ENCODE results near the gene SCAF8.

The SCAF8 gene

DNA sequence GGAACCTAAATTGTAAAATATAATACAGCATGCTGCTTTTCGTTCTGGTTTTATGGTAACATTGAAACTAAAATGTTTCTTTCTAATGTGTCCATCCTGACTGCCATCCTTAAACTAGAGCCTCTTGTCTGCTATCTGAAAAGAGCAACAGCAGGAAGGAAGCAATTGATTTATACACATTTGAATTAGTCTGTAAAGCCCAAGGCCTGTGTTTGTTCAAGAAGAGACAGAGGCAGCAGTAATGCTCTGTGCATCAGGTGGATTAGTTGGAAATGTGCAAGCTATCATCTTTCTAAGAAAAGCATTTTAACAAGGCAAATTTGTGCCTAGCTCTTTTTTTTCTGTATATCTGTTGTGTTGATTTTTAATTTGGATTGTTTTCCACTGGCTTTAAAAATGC is 128.6 kb downstream of the SCAF8 start:
- no peaks in the 10 kb centered on the region for H3K79me1 ChIP-seq (ENCODE audit: low read depth, low read length)
- no peak overlapping the region for H3K4ac ChIP-seq (ENCODE audit: low read length)
- no peak overlapping the region for H3K9ac ChIP-seq (ENCODE audit: low read depth, low read length, poor library complexity)
- no peak overlapping the region for H2AFZ ChIP-seq (ENCODE audit: low read length)
- no peaks in the 10 kb centered on the region for H3K27me3 ChIP-seq (ENCODE audit: control insufficient read depth in 3 of 3, insufficient read depth in 3 of 3, low read depth in 1 of 3, low read length in 3 of 3)
- no peak overlapping the region for H2BK120ac ChIP-seq (ENCODE audit: low read depth, low read length)
- H3K36me3 ChIP-seq (replicated peaks in 1 of 2; ENCODE audit: control insufficient read depth in 2 of 2, insufficient read depth in 2 of 2, low read length in 2 of 2): peaks cover 0 to 18% of the 10 kb centered on the region in 2 donors
- H3K9me3 ChIP-seq (replicated peaks in 1 of 2; ENCODE audit: control insufficient read depth in 2 of 2, insufficient read depth in 1 of 2, low read depth in 1 of 2, low read length in 2 of 2): no peaks in the 10 kb centered on the region
- H2BK12ac ChIP-seq (ENCODE audit: low read length): no peak overlapping the region
- H2AK5ac ChIP-seq (ENCODE audit: low read depth, low read length): no peak overlapping the region
- no peak overlapping the region for H3K18ac ChIP-seq (ENCODE audit: low read length)
- no peak overlapping the region for H4K91ac ChIP-seq (ENCODE audit: low read depth, low read length, poor library complexity)
- peaks cover 2 to 10% of the 10 kb centered on the region in 2 donors for H3K4me1 ChIP-seq (ENCODE audit: control insufficient read depth in 2 of 2, insufficient read depth in 1 of 2, low read depth in 1 of 2, low read length in 2 of 2)
- H3K27ac ChIP-seq (replicated peaks; ENCODE audit: low read length): no peak overlapping the region
- no CpG with 5 or more reads among the region's 1 CpG for WGBS, 2 donors (ENCODE audit: extremely low coverage in 2 of 2, insufficient read length in 2 of 2, insufficient replicate concordance in 1 of 2)
- H4K8ac ChIP-seq (ENCODE audit: low read depth, low read length): no peak overlapping the region
- no peak overlapping the region for H2BK5ac ChIP-seq (ENCODE audit: low read length)
- no peak for DNase-seq (ENCODE audit: low spot score)
- H2BK15ac ChIP-seq (ENCODE audit: low read length): no peak overlapping the region
- no peak overlapping the region for H3K14ac ChIP-seq (ENCODE audit: low read length)
- no peak overlapping the region for H3K23ac ChIP-seq (ENCODE audit: low read depth, low read length, poor library complexity)
- H3K4me2 ChIP-seq (ENCODE audit: insufficient read depth, low read length, poor library complexity, severe bottlenecking): no peak overlapping the region
- no peak overlapping the region for H3K4me3 ChIP-seq (ENCODE audit: low read length in 2 of 2)

DNA sequence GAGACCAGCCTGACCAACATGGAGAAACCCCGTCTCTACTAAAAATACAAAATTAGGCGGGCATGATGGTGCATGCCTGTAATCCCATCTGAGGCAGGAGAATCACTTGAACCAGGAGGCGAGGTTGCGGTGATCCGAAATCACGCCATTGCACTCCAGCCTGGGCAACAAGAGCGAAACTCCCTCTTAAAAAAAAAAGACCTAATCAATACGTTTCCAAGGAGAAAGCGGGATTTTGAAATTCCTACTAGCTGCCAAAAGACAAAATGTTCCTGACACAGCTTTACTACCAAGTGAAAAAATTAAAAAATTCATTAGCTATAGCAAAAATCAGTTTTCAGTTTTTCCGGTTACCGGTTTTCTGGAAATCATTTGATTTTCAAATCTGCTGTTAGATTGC is 129.3 kb downstream of the SCAF8 start:
- peaks cover 0 to 18% of the 10 kb centered on the region in 2 donors for H3K36me3 ChIP-seq (replicated peaks in 1 of 2; ENCODE audit: control insufficient read depth in 2 of 2, insufficient read depth in 2 of 2, low read length in 2 of 2)
- no peak overlapping the region for H3K4ac ChIP-seq (ENCODE audit: low read length)
- H3K4me1 ChIP-seq (ENCODE audit: control insufficient read depth in 2 of 2, insufficient read depth in 1 of 2, low read depth in 1 of 2, low read length in 2 of 2): peaks cover 2 to 10% of the 10 kb centered on the region in 2 donors
- no peak overlapping the region for H2BK15ac ChIP-seq (ENCODE audit: low read length)
- H3K9me3 ChIP-seq (replicated peaks in 1 of 2; ENCODE audit: control insufficient read depth in 2 of 2, insufficient read depth in 1 of 2, low read depth in 1 of 2, low read length in 2 of 2): no peaks in the 10 kb centered on the region
- no peak overlapping the region for H3K4me3 ChIP-seq (ENCODE audit: low read length in 2 of 2)
- H4K91ac ChIP-seq (ENCODE audit: low read depth, low read length, poor library complexity): no peak overlapping the region
- no peaks in the 10 kb centered on the region for H3K79me1 ChIP-seq (ENCODE audit: low read depth, low read length)
- no peak overlapping the region for H3K4me2 ChIP-seq (ENCODE audit: insufficient read depth, low read length, poor library complexity, severe bottlenecking)
- no peak overlapping the region for H3K9ac ChIP-seq (ENCODE audit: low read depth, low read length, poor library complexity)
- H3K18ac ChIP-seq (ENCODE audit: low read length): no peak overlapping the region
- no peak overlapping the region for H2BK12ac ChIP-seq (ENCODE audit: low read length)
- DNase-seq (ENCODE audit: low spot score): no peak
- no peak overlapping the region for H3K23ac ChIP-seq (ENCODE audit: low read depth, low read length, poor library complexity)
- H4K8ac ChIP-seq (ENCODE audit: low read depth, low read length): no peak overlapping the region
- no peak overlapping the region for H2BK5ac ChIP-seq (ENCODE audit: low read length)
- no peak overlapping the region for H3K14ac ChIP-seq (ENCODE audit: low read length)
- no peaks in the 10 kb centered on the region for H3K27me3 ChIP-seq (ENCODE audit: control insufficient read depth in 3 of 3, insufficient read depth in 3 of 3, low read depth in 1 of 3, low read length in 3 of 3)
- H2AFZ ChIP-seq (ENCODE audit: low read length): no peak overlapping the region
- no peak overlapping the region for H3K27ac ChIP-seq (replicated peaks; ENCODE audit: low read length)
- H2BK120ac ChIP-seq (ENCODE audit: low read depth, low read length): no peak overlapping the region
- no CpG with 5 or more reads among the region's 11 CpGs for WGBS, 2 donors (ENCODE audit: extremely low coverage in 2 of 2, insufficient read length in 2 of 2, insufficient replicate concordance in 1 of 2)
- H2AK5ac ChIP-seq (ENCODE audit: low read depth, low read length): no peak overlapping the region

DNA sequence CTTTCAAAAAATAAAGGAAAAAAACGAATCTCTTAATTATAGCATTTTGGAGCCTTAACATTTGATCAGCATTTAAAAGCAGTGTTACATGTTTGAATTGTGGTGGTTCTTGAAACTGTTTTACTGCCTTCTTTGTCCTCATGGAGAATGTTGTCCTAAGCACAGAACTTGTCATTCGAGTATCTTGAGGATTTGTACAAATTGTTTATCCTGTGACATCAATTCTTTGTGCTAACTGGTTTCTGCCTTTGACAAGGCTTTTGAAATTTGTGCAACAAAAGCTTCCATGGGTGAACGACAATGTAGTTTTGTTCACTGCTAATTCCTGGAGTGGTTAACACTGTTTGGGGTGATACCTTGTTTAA is 130.8 kb downstream of the SCAF8 start:
- Histone ChIP-seq H3K14ac (ENCODE audit: low read length) (no peak overlapping the region), H3K36me3 (replicated peaks in 1 of 2; ENCODE audit: control insufficient read depth in 2 of 2, insufficient read depth in 2 of 2, low read length in 2 of 2) (peaks cover 0 to 13% of the 10 kb centered on the region in 2 donors), H2AFZ (ENCODE audit: low read length) (no peak overlapping the region), H2AK5ac (ENCODE audit: low read depth, low read length) (no peak overlapping the region), H2BK12ac (ENCODE audit: low read length) (no peak overlapping the region), H3K4me2 (ENCODE audit: insufficient read depth, low read length, poor library complexity, severe bottlenecking) (no peak overlapping the region), H3K9ac (ENCODE audit: low read depth, low read length, poor library complexity) (no peak overlapping the region), H3K27ac (replicated peaks; ENCODE audit: low read length) (no peak overlapping the region), H4K91ac (ENCODE audit: low read depth, low read length, poor library complexity) (no peak overlapping the region), H3K18ac (ENCODE audit: low read length) (no peak overlapping the region), H3K79me1 (ENCODE audit: low read depth, low read length) (no peaks in the 10 kb centered on the region), H2BK5ac (ENCODE audit: low read length) (no peak overlapping the region), H3K4me3 (ENCODE audit: low read length in 2 of 2) (no peak overlapping the region), H3K27me3 (ENCODE audit: control insufficient read depth in 3 of 3, insufficient read depth in 3 of 3, low read depth in 1 of 3, low read length in 3 of 3) (no peaks in the 10 kb centered on the region), H3K9me3 (replicated peaks in 1 of 2; ENCODE audit: control insufficient read depth in 2 of 2, insufficient read depth in 1 of 2, low read depth in 1 of 2, low read length in 2 of 2) (no peaks in the 10 kb centered on the region), H3K23ac (ENCODE audit: low read depth, low read length, poor library complexity) (no peak overlapping the region), H3K4me1 (ENCODE audit: control insufficient read depth in 2 of 2, insufficient read depth in 1 of 2, low read depth in 1 of 2, low read length in 2 of 2) (peaks cover 2 to 10% of the 10 kb centered on the region in 2 donors), H2BK120ac (ENCODE audit: low read depth, low read length) (no peak overlapping the region), H3K4ac (ENCODE audit: low read length) (no peak overlapping the region), H2BK15ac (ENCODE audit: low read length) (no peak overlapping the region), H4K8ac (ENCODE audit: low read depth, low read length) (no peak overlapping the region)
- no peak for DNase-seq (ENCODE audit: low spot score)
- WGBS, 2 donors (ENCODE audit: extremely low coverage in 2 of 2, insufficient read length in 2 of 2, insufficient replicate concordance in 1 of 2): no CpG with 5 or more reads among the region's 3 CpGs

DNA sequence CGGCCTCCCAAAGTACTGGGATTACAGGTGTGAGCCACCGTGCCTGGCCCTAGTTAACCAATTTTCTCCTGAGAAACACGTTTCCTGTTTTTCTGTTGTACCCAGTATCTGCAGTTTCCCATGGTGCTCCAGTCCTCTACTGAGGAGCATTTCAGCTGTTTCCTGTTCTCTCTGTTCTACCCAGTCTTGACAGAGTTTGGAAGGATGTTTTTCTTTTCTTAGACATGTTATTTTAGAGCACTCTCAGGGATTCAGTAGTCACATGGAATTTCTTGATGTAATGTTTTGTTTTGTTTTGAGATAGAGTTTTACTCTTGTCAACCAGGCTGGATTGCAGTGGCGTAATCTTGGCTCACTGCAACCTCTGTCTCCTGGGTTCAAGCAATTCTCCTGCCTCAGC is 132.1 kb downstream of the SCAF8 start:
- Histone ChIP-seq H2AFZ (ENCODE audit: low read length) (no peak overlapping the region), H4K91ac (ENCODE audit: low read depth, low read length, poor library complexity) (no peak overlapping the region)
- WGBS, 2 donors (ENCODE audit: extremely low coverage in 2 of 2, insufficient read length in 2 of 2, insufficient replicate concordance in 1 of 2): no CpG with 5 or more reads among the region's 4 CpGs

More for the DNA sequence above, 132.1 kb downstream of the SCAF8 start:
- H3K36me3 ChIP-seq (replicated peaks in 1 of 2; ENCODE audit: control insufficient read depth in 2 of 2, insufficient read depth in 2 of 2, low read length in 2 of 2): peaks cover 0 to 12% of the 10 kb centered on the region in 2 donors
- no peak overlapping the region for H2BK120ac ChIP-seq (ENCODE audit: low read depth, low read length)
- H3K27me3 ChIP-seq (ENCODE audit: control insufficient read depth in 3 of 3, insufficient read depth in 3 of 3, low read depth in 1 of 3, low read length in 3 of 3): no peaks in the 10 kb centered on the region
- H3K4me2 ChIP-seq (ENCODE audit: insufficient read depth, low read length, poor library complexity, severe bottlenecking): no peak overlapping the region
- no peak overlapping the region for H2BK15ac ChIP-seq (ENCODE audit: low read length)
- no peak overlapping the region for H2BK5ac ChIP-seq (ENCODE audit: low read length)
- no peak for DNase-seq (ENCODE audit: low spot score)
- H2BK12ac ChIP-seq (ENCODE audit: low read length): no peak overlapping the region
- no peak overlapping the region for H3K4me3 ChIP-seq (ENCODE audit: low read length in 2 of 2)
- no peak overlapping the region for H3K18ac ChIP-seq (ENCODE audit: low read length)
- no peak overlapping the region for H4K8ac ChIP-seq (ENCODE audit: low read depth, low read length)
- H3K4me1 ChIP-seq (ENCODE audit: control insufficient read depth in 2 of 2, insufficient read depth in 1 of 2, low read depth in 1 of 2, low read length in 2 of 2): peaks cover 2 to 10% of the 10 kb centered on the region in 2 donors
- H3K79me1 ChIP-seq (ENCODE audit: low read depth, low read length): no peaks in the 10 kb centered on the region
- no peak overlapping the region for H3K4ac ChIP-seq (ENCODE audit: low read length)
- no peak overlapping the region for H2AK5ac ChIP-seq (ENCODE audit: low read depth, low read length)
- no peak overlapping the region for H3K23ac ChIP-seq (ENCODE audit: low read depth, low read length, poor library complexity)
- no peak overlapping the region for H3K27ac ChIP-seq (replicated peaks; ENCODE audit: low read length)
- no peak overlapping the region for H3K14ac ChIP-seq (ENCODE audit: low read length)
- no peak overlapping the region for H3K9ac ChIP-seq (ENCODE audit: low read depth, low read length, poor library complexity)
- no peaks in the 10 kb centered on the region for H3K9me3 ChIP-seq (replicated peaks in 1 of 2; ENCODE audit: control insufficient read depth in 2 of 2, insufficient read depth in 1 of 2, low read depth in 1 of 2, low read length in 2 of 2)
